Spleen (tissue), 11 donors: ENCODE measurements around the gene GABRG3. TPM values are rescaled to one million over a fixed set of nuclear protein-coding genes. Genes with fewer than 3 reads are reported as not detected.

ENCODE experiments used
- DNase-seq: peaks from one replicate; pipeline ENCODE4 v3.0.0-alpha.2; 2020
- H3K27ac ChIP-seq, 8 donors: fragments of 200-600 bp; sonication (generic) in 7 of 8; 1 replicate in 4 of 8; 2 replicates in 4 of 8; pipeline versions ENCODE4 v1.5.0 to v1.8.0; 2016 to 2021; ENCODE audit warnings: inconsistent platforms in 4 of 8, mild to moderate bottlenecking in 4 of 8, moderate library complexity in 1 of 8
- H3K27me3 ChIP-seq, 7 donors: fragments of 200-600 bp; sonication (generic) in 6 of 7; replicated peaks in 1 of 7; 1 replicate in 4 of 7; 2 replicates in 3 of 7; pipeline versions ENCODE4 v1.5.0 to v1.8.0; 2016 to 2021; ENCODE audit warnings: inconsistent platforms in 3 of 7, mild to moderate bottlenecking in 1 of 7
- H3K36me3 ChIP-seq, 6 donors: fragments of 200-600 bp; sonication (generic) in 5 of 6; 1 replicate in 4 of 6; 2 replicates in 2 of 6; pipeline versions ENCODE4 v1.5.0 to v1.8.0; 2016 to 2021; ENCODE audit warnings: inconsistent platforms in 2 of 6
- H3K4me1 ChIP-seq, 6 donors: fragments of 200-600 bp; sonication (generic) in 5 of 6; 1 replicate in 3 of 6; 2 replicates in 3 of 6; pipeline versions ENCODE4 v1.5.0 to v1.8.0; 2016 to 2021; ENCODE audit warnings: inconsistent platforms in 3 of 6
- H3K4me3 ChIP-seq, 8 donors: fragments of 200-600 bp; sonication (generic) in 7 of 8; 1 replicate in 4 of 8; 2 replicates in 4 of 8; pipeline versions ENCODE4 v1.5.0 to v1.8.0; 2016 to 2021; ENCODE audit warnings: inconsistent platforms in 4 of 8, mild to moderate bottlenecking in 4 of 8, moderate library complexity in 2 of 8
- H3K9me3 ChIP-seq, 8 donors: fragments of 200-600 bp; sonication (generic) in 7 of 8; 1 replicate in 4 of 8; 2 replicates in 4 of 8; pipeline versions ENCODE4 v1.5.0 to v1.8.0; 2016 to 2021; ENCODE audit warnings: inconsistent platforms in 4 of 8
- POLR2A ChIP-seq, 3 donors: fragments of 450-650 bp; IDR thresholded peaks; one replicate each; pipeline ENCODE4 v1.5.1; 2017; ENCODE audit warnings: antibody characterized with exemption in 3 of 3, mild to moderate bottlenecking in 1 of 3
- POLR2AphosphoS5 ChIP-seq, 3 donors: sonication (generic); formaldehyde crosslinking; IDR thresholded peaks; one replicate each; pipeline ENCODE4 v1.5.1; 2017; ENCODE audit warnings: antibody characterized with exemption in 3 of 3
- WGBS, 5 donors: extraction: QIAGEN DNeasy Blood & Tissue Kit in 3 of 5; methylation state at CpG; one replicate each; pipeline versions ENCODE4 v1.1.5 to v1.1.7; 2013 to 2018; 5-methylcytosine and 5-hydroxymethylcytosine counted together
- intact Hi-C: fragments of 100-400 bp; cut with DNase I; formaldehyde crosslinking; loops from one replicate; pipeline ENCODE4 v1.15.0; 2023; ENCODE audit warnings: low total_unique reads
- polyA plus RNA-seq, 3 donors: library from polyadenylated mRNA; stranded (reverse); fragments of 200-250 nt; gene quantifications; one replicate each; pipeline ENCODE4 v1.2.1, GENCODE V29; 2013
- total RNA-seq, 7 donors: library from RNA; depleted of rRNA in 3 of 7; stranded (reverse); fragments of >200 nt in 3 of 7; fragmentation: NEBNext Ultra II Directional in 4 of 7; extraction: Animal tissue kit (Norgen Biotek cat#: 25700) in 4 of 7; gene quantifications; one replicate each; pipeline versions ENCODE4 v1.1.0 to v1.2.1, GENCODE V29; 2016 to 2021
- TF ChIP-seq, protein P1 (sequence below), 11 experiments: fragments of 200-600 bp in 7 of 11; fragments of 450-650 bp in 4 of 11; sonication (generic) in 4 of 11; IDR thresholded peaks in 8 of 11; conservative IDR thresholded peaks in 3 of 11; 1 replicate in 7 of 11; 2 replicates in 4 of 11; pipeline versions ENCODE4 v1.4.0 to v1.8.0; 2016 to 2021; ENCODE audit warnings: antibody characterized with exemption in 11 of 11, inconsistent platforms in 4 of 11, mild to moderate bottlenecking in 1 of 11
- donor health status: healthy with polysubstance abuse.
- donor health status: DM: no; HTN: no; CAD: no; lungs with moderate emphysema.
- donor health status: DM: no; HTN: no; CAD: no.
- donor health status: Bipolar disorder and iron deficiency.
- donor health status: healthy.
- donor health status: DM: no; HTN: no; CAD: no.
- donor health status: DM: yes; HTN: yes; CAD: no.

The GABRG3 gene
- total and polyA plus RNA-seq, 10 donors, result 0.14 to 19.6 (median 1.6) TPM

DNA sequence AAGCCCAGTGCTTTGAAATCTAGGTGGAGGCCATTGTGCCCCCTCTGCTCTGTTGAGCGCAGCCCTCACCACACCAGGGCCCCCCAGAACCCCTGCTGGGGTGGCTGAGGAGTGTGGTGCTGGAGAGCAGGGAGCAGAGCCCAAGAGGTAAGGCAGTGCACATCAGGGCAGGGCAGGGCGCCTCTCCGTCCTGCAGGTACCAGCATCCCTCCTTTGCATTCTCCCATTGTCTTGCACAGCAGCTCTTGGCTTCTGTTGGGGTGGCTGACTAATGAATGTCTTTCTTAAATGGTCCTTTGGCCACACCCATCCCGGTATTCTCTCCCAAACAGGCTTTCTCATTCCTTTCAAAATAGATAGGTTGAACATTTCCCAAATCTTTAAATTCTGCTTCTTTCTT, 41.4 kb upstream of the GABRG3 start:
- H3K36me3 ChIP-seq, result no peaks in the 10 kb centered on the region
- H3K4me3 ChIP-seq, result no peak overlapping the region
- TF ChIP-seq POLR2AphosphoS5 (IDR thresholded peaks at IDR 0.05) (no peak), POLR2A (IDR thresholded peaks at IDR 0.05) (no peak)
- TF ChIP-seq, protein P1, sequence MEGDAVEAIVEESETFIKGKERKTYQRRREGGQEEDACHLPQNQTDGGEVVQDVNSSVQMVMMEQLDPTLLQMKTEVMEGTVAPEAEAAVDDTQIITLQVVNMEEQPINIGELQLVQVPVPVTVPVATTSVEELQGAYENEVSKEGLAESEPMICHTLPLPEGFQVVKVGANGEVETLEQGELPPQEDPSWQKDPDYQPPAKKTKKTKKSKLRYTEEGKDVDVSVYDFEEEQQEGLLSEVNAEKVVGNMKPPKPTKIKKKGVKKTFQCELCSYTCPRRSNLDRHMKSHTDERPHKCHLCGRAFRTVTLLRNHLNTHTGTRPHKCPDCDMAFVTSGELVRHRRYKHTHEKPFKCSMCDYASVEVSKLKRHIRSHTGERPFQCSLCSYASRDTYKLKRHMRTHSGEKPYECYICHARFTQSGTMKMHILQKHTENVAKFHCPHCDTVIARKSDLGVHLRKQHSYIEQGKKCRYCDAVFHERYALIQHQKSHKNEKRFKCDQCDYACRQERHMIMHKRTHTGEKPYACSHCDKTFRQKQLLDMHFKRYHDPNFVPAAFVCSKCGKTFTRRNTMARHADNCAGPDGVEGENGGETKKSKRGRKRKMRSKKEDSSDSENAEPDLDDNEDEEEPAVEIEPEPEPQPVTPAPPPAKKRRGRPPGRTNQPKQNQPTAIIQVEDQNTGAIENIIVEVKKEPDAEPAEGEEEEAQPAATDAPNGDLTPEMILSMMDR (IDR thresholded peaks at IDR 0.05 in 8 of 11, conservative IDR thresholded peaks at IDR 0.05 in 3 of 11), result no peak
- intact Hi-C loops, result no loop called here
- H3K9me3 ChIP-seq, result peaks cover 0 to 9% (median 0%) of the 10 kb centered on the region in 8 donors
- no peak overlapping the region for H3K27ac ChIP-seq
- WGBS, 5 donors, result 77 to 96% (median 87%) methylated on average over 4 of the region's 4 CpGs
- no peaks in the 10 kb centered on the region for H3K4me1 ChIP-seq
- DNase-seq, result no peak
- peaks cover 0 to 5% (median 0%) of the 10 kb centered on the region in 7 donors for H3K27me3 ChIP-seq

DNA sequence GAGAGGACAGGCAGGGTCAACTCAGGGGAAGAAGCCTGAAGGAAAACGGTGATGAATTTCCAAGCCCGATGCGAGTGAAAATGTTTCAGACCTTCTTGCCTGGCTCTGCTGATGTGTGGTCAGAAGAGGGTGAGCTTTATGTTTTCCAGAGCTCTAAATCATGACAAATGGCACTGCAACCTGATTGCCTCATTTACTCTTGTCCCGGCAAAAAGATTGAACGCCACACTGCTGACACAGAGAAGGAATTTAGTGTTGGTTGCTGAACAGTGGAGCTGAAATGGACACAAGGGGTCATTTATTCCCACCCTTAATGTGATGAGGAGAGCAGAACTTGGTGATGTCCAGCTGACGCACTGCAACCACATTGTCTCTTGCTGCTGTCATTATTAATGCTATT, 36.1 kb upstream of the GABRG3 start:
- DNase-seq, result no peak
- H3K9me3 ChIP-seq, result peaks cover 0 to 9% (median 0%) of the 10 kb centered on the region in 8 donors
- H3K4me1 ChIP-seq, result no peaks in the 10 kb centered on the region
- WGBS, 5 donors, result 87 to 93% (median 90%) methylated on average over 6 of the region's 6 CpGs
- H3K4me3 ChIP-seq, result no peak overlapping the region
- TF ChIP-seq, protein P1 (IDR thresholded peaks at IDR 0.05 in 8 of 11, conservative IDR thresholded peaks at IDR 0.05 in 3 of 11), result no peak
- TF ChIP-seq POLR2AphosphoS5 (IDR thresholded peaks at IDR 0.05), result no peak
- no peak for TF ChIP-seq POLR2A (IDR thresholded peaks at IDR 0.05)
- H3K36me3 ChIP-seq, result no peaks in the 10 kb centered on the region
- no peaks in the 10 kb centered on the region for H3K27me3 ChIP-seq
- no peak overlapping the region for H3K27ac ChIP-seq
- intact Hi-C loops, result no loop called here

DNA sequence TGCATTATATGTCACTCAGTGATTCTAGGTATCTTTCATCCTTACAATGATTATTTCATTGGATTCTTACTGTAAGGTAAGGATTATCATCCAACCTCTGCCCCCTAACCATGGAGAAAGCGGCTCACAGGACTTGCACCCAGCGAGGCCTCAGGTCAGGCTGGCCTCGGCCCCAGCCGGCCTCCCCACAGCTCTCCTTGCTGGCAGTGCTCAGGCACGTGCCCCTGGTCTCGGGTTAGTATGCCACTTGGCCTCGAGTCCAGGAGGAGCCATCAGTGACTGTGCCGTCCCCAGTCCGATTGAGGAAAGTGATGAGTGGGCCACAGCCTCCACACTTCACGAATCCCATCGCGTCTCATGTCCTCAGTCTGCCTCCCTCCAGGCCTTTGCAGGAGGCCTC, 35.7 kb upstream of the GABRG3 start:
- H3K36me3 ChIP-seq, result no peaks in the 10 kb centered on the region
- intact Hi-C loops, result no loop called here
- 86 to 94% (median 90%) methylated on average over 12 of the region's 12 CpGs for WGBS, 5 donors
- no peaks in the 10 kb centered on the region for H3K27me3 ChIP-seq
- no peak overlapping the region for H3K4me3 ChIP-seq
- peaks cover 0 to 9% (median 0%) of the 10 kb centered on the region in 8 donors for H3K9me3 ChIP-seq
- H3K4me1 ChIP-seq, result no peaks in the 10 kb centered on the region
- H3K27ac ChIP-seq, result no peak overlapping the region
- DNase-seq, result no peak
- TF ChIP-seq, protein P1 (IDR thresholded peaks at IDR 0.05 in 8 of 11, conservative IDR thresholded peaks at IDR 0.05 in 3 of 11), result no peak
- TF ChIP-seq POLR2AphosphoS5 (IDR thresholded peaks at IDR 0.05), result no peak
- no peak for TF ChIP-seq POLR2A (IDR thresholded peaks at IDR 0.05)

DNA sequence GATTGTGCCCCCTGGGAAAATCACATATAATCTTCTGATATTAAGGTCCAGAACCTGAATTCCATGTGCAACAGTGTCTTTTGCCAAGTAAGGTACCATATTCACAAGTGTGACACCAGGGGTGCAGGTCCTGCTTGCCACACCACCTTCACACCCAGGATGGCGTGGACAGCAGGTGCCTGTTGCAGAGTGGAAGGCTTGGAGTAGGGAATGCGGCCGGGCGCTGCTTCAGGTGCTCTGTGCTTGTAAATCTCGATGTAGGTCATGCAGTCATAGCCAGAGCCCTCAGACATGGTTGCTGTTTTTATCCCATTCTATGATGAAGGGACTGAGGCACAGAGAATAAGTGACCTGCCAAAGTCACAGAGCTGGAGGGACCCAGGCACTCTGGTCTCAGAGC, 34.5 kb upstream of the GABRG3 start:
- WGBS, 5 donors, result 75 to 90% (median 82%) methylated on average over 5 of the region's 5 CpGs
- DNase-seq, result no peak
- no peak for TF ChIP-seq POLR2A (IDR thresholded peaks at IDR 0.05)
- no peak for TF ChIP-seq POLR2AphosphoS5 (IDR thresholded peaks at IDR 0.05)
- TF ChIP-seq, protein P1 (IDR thresholded peaks at IDR 0.05 in 8 of 11, conservative IDR thresholded peaks at IDR 0.05 in 3 of 11), result no peak
- H3K27ac ChIP-seq, result no peak overlapping the region
- peaks cover 0 to 6% (median 0%) of the 10 kb centered on the region in 8 donors for H3K9me3 ChIP-seq
- no peaks in the 10 kb centered on the region for H3K4me1 ChIP-seq
- intact Hi-C loops, result no loop called here
- H3K4me3 ChIP-seq, result no peak overlapping the region
- no peaks in the 10 kb centered on the region for H3K36me3 ChIP-seq
- H3K27me3 ChIP-seq, result no peaks in the 10 kb centered on the region
